K562 (cell line): ENCODE measurements around the gene ALDH1A2. TPM values are rescaled to one million over a fixed set of nuclear protein-coding genes. Genes with fewer than 3 reads are reported as not detected.
A peak's percentile ranks its signal among the peaks of the same experiment; 100 is the strongest.

Experiments
- ATAC-seq: fragments of 200-7000 bp; cut with Tn5 transposase; 3 replicates; pipeline ENCODE4 v1.9.1; 2020; ENCODE audit warnings: moderate library complexity
- BruUV-seq: library from RNA; stranded (reverse); fragments of 400-500 nt; replicated peaks from 2 replicates; lab custom pipeline; 2021; lab: Mats Ljungman, UMichigan
- CTCF ChIA-PET: fragments of 300-600 bp; formaldehyde crosslinking; extraction: SDS; loops from one replicate; lab custom pipeline; 2021; ENCODE audit warnings: low intra/inter-chr PET ratio; lab: Yijun Ruan, JAX
- POLR2A ChIA-PET: fragments of 300-600, 350-650 bp; sonication (Branson Sonifier 250); formaldehyde crosslinking; extraction: SDS; loops from one replicate; lab custom pipeline; 2021; ENCODE audit warnings: antibody characterized with exemption, inconsistent platforms; lab: Yijun Ruan, JAX
- DNase-seq, 4 experiments: peaks; one replicate each; pipeline versions ENCODE4 v3.0.0 to v3.0.0-alpha.2; 2011 to 2018; ENCODE audit warnings: low spot score in 3 of 4, mixed read lengths in 3 of 4; ENCODE audit errors: extremely low read depth in 1 of 4
- FAIRE-seq: peaks from 2 replicates; lab custom pipeline; 2011; peaks lifted over from hg19 to GRCh38; lab: Jason Lieb, UNC
- H2AFZ ChIP-seq: 2 replicates; pipeline ENCODE4 v1.6.0; 2011; ENCODE audit warnings: low read depth, low read length, control low read depth, inconsistent platforms
- H3K27ac ChIP-seq: fragments of 200-600 bp; 3 replicates; pipeline ENCODE4 v1.8.0; 2011; ENCODE audit warnings: low read depth, mild to moderate bottlenecking, control low read depth, inconsistent platforms, low read length, moderate library complexity, mixed read lengths; ENCODE audit errors: extremely low read depth
- H3K27me3 ChIP-seq, 2 experiments: fragments of 300-600 bp in 1 of 2; 2 replicates in 1 of 2; 3 replicates in 1 of 2; pipeline versions ENCODE4 v1.6.0 to v1.8.0; 2011; ENCODE audit warnings: inconsistent platforms in 2 of 2, low read length in 2 of 2, mild to moderate bottlenecking in 1 of 2, mixed read lengths in 1 of 2, moderate library complexity in 1 of 2; ENCODE audit not compliant: control insufficient read depth in 2 of 2, insufficient read depth in 2 of 2
- H3K36me3 ChIP-seq: fragments of 300-600 bp; 3 replicates; pipeline ENCODE4 v1.8.0; 2011; ENCODE audit warnings: mild to moderate bottlenecking, low read length, inconsistent platforms; ENCODE audit not compliant: control insufficient read depth, insufficient read depth
- H3K4me1 ChIP-seq, 2 experiments: fragments of 200-600 bp in 1 of 2; replicated peaks in 1 of 2; 2 replicates in 1 of 2; 3 replicates in 1 of 2; pipeline versions ENCODE4 v1.5.1 to v1.8.0; 2011; ENCODE audit warnings: inconsistent platforms in 2 of 2, low read length in 2 of 2, mild to moderate bottlenecking in 1 of 2, mixed read lengths in 1 of 2, moderate library complexity in 1 of 2; ENCODE audit not compliant: control insufficient read depth in 2 of 2, insufficient read depth in 2 of 2
- H3K4me2 ChIP-seq: 2 replicates; pipeline ENCODE4 v1.6.1; 2011; ENCODE audit warnings: low read length, control low read depth, inconsistent platforms, mixed read lengths; ENCODE audit not compliant: insufficient read depth
- H3K4me3 ChIP-seq: fragments of 200-600 bp; sonication (generic), shearing (Covaris generic); 2 replicates; pipeline ENCODE4 v1.5.1; 2016; ENCODE audit warnings: control low read depth, inconsistent platforms
- H3K79me2 ChIP-seq: fragments of 200-600 bp; 3 replicates; pipeline ENCODE4 v1.8.0; 2011; ENCODE audit warnings: low read length, inconsistent platforms; ENCODE audit not compliant: control insufficient read depth, insufficient read depth
- H3K9ac ChIP-seq, 2 experiments: 2 replicates each; pipeline versions ENCODE4 v1.6.0 to v1.6.1; 2011; ENCODE audit warnings: low read depth in 2 of 2, low read length in 2 of 2, control low read depth in 1 of 2, inconsistent platforms in 1 of 2, mild to moderate bottlenecking in 1 of 2, mixed read lengths in 1 of 2; ENCODE audit not compliant: insufficient read depth in 1 of 2
- H3K9me1 ChIP-seq: one replicate; pipeline ENCODE4 v1.6.0; 2011; ENCODE audit warnings: inconsistent platforms, mild to moderate bottlenecking, low read length, moderate library complexity; ENCODE audit not compliant: control insufficient read depth, insufficient read depth
- H3K9me3 ChIP-seq: replicated peaks from 2 replicates; pipeline ENCODE4 v1.5.1; 2011; ENCODE audit warnings: low read depth, low read length, inconsistent platforms; ENCODE audit not compliant: control insufficient read depth, insufficient read depth
- H4K20me1 ChIP-seq: replicated peaks from 2 replicates; pipeline ENCODE4 v1.6.1; 2011; ENCODE audit warnings: low read length, inconsistent platforms, mixed read lengths; ENCODE audit not compliant: control insufficient read depth, insufficient read depth
- CHD1 ChIP-seq: fragments of 200-600 bp; sonication (generic); IDR thresholded peaks from one replicate; pipeline ENCODE4 v1.6.1; 2012; ENCODE audit warnings: mild to moderate bottlenecking, moderate library complexity, low read length, inconsistent platforms
- FOSL1 ChIP-seq: fragments of 200-800 bp; sonication (Bioruptor generic); conservative IDR thresholded peaks from 2 replicates; pipeline ENCODE4 v1.6.1; 2016; ENCODE audit warnings: missing genetic modification characterization, missing compliant biosample characterization
- GABPB2 ChIP-seq: fragments of 250-450 bp; sonication (Bioruptor Pico); conservative IDR thresholded peaks from 2 replicates; pipeline ENCODE4 v1.5.1; 2021; ENCODE audit warnings: mild to moderate bottlenecking
- KLF10 ChIP-seq: fragments of 250-450 bp; sonication (Bioruptor Pico); IDR thresholded peaks from 2 replicates; pipeline ENCODE4 v1.6.1; 2021; ENCODE audit warnings: matching md5 sums
- LEF1 ChIP-seq: fragments of 450-650 bp; IDR thresholded peaks from 2 replicates; pipeline ENCODE4 v1.6.1; 2016; ENCODE audit warnings: mild to moderate bottlenecking
- MTA1 ChIP-seq: fragments of 450-650 bp; IDR thresholded peaks from 2 replicates; pipeline ENCODE4 v1.6.1; 2017; ENCODE audit warnings: borderline replicate concordance
- NBN ChIP-seq: fragments of 450-650 bp; IDR thresholded peaks from 2 replicates; pipeline ENCODE4 v1.6.1; 2016; ENCODE audit warnings: low read depth, mild to moderate bottlenecking
- SNIP1 ChIP-seq: fragments of 450-650 bp; IDR thresholded peaks from 2 replicates; pipeline ENCODE4 v1.7.1; 2017; ENCODE audit warnings: low read depth, mild to moderate bottlenecking
- SOX6 ChIP-seq: fragments of 450-650 bp; IDR thresholded peaks from 2 replicates; pipeline ENCODE4 v1.6.1; 2014; ENCODE audit warnings: mild to moderate bottlenecking
- SRF ChIP-seq, 2 experiments: fragments of 250-450, 450-650 bp in 1 of 2; sonication (Bioruptor Pico) in 1 of 2; sonication (generic) in 1 of 2; formaldehyde crosslinking; IDR thresholded peaks; 2 replicates each; pipeline versions ENCODE4 v1.5.0 to v1.5.1; 2020 to 2022; ENCODE audit warnings: mild to moderate bottlenecking in 1 of 2, missing genetic modification reagents in 1 of 2
- ZNF277 ChIP-seq: fragments of 250-450 bp; sonication (Bioruptor Pico); IDR thresholded peaks from 2 replicates; pipeline ENCODE4 v1.8.0; 2022; ENCODE audit warnings: inconsistent platforms, mild to moderate bottlenecking, moderate library complexity, borderline replicate concordance
- WGBS: fragments of 100-300 bp; shearing (Covaris generic); methylation state at CpG from one replicate; pipeline ENCODE4 v1.1.6; 2016; ENCODE audit warnings: low coverage, mixed read lengths; ENCODE audit not compliant: insufficient coverage; ENCODE audit errors: missing lambda C conversion rate; 5-methylcytosine and 5-hydroxymethylcytosine counted together
- in situ Hi-C: fragments of 300-500 bp; cut with MboI; formaldehyde crosslinking; loops from 4 replicates; pipeline ENCODE4 v1.15.0; 2018; ENCODE audit warnings: inconsistent platforms, mixed read lengths
- intact Hi-C: fragments of 100-400 bp; cut with micrococcal nuclease; formaldehyde crosslinking; loops from 2 replicates; pipeline ENCODE4 v1.14.2; 2022
- polyA plus RNA-seq, 8 experiments: library from polyadenylated mRNA; depleted of rRNA in 4 of 8; stranded (reverse) in 5 of 8; unstranded in 3 of 8; fragments of >200 nt; fragmentation: Nextera tagmentation in 2 of 8; fragmentation: Illumina TruSeq in 1 of 8; extraction: Ambion mirVana in 2 of 8; extraction: Trizol in 1 of 8; gene quantifications; 2 replicates each; pipeline versions ENCODE4 v1.2.1 to v1.2.3, GENCODE V29; 2011 to 2014; ENCODE audit warnings: inconsistent platforms in 1 of 8, missing spikeins in 1 of 8
- total RNA-seq, 7 experiments: library from RNA; depleted of rRNA in 6 of 7; stranded (reverse); fragments of >200 nt in 6 of 7; fragmentation: Illumina TruSeq in 2 of 7; extraction: Trizol in 2 of 7; gene quantifications; 2 replicates each; pipeline versions ENCODE4 v1.2.1 to v1.2.3, GENCODE V29; 2011 to 2021; ENCODE audit warnings: low replicate concordance in 1 of 7
- TF ChIP-seq, protein P1 (sequence below), 2 experiments: fragments of 450-650 bp; IDR thresholded peaks; 2 replicates each; pipeline ENCODE4 v1.6.1; 2018; ENCODE audit warnings: mild to moderate bottlenecking in 2 of 2, low read depth in 1 of 2; ENCODE audit not compliant: partially characterized antibody in 2 of 2

Gene ALDH1A2
- total and polyA plus RNA-seq, 9 of the 15 experiments (the other 6 are each of a cell fraction or from before 2014, with no cell fraction given) = 115 to 393 (median 333) TPM

DNA sequence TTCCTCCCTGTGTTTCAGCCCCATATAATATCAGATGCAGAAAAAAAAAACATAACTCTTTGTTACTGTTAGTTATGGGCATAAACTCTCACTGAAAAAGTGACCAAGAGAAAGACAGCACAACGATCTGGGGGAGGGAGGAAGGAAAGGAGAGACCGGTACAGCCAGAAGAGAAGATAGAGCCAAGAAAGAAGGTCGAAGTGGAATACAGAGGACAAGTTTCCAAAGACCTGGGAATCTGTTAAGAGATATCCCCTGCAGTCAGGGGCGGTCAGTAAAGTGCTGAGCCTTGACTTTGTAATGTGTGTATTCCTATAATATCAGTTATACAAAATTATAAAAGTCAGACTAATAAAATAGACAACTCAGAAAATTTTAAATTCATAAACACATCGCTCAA, 3.3 kb downstream of the ALDH1A2 start (continued):
- 0 out of 2 replicates have a peak, but pooled peaks have one; percentile 45 for TF ChIP-seq MTA1
- no peak for TF ChIP-seq GABPB2 (CRISPR knock-in tag)
- peak; percentile 8 for TF ChIP-seq CHD1
- TF ChIP-seq, protein P1, sequence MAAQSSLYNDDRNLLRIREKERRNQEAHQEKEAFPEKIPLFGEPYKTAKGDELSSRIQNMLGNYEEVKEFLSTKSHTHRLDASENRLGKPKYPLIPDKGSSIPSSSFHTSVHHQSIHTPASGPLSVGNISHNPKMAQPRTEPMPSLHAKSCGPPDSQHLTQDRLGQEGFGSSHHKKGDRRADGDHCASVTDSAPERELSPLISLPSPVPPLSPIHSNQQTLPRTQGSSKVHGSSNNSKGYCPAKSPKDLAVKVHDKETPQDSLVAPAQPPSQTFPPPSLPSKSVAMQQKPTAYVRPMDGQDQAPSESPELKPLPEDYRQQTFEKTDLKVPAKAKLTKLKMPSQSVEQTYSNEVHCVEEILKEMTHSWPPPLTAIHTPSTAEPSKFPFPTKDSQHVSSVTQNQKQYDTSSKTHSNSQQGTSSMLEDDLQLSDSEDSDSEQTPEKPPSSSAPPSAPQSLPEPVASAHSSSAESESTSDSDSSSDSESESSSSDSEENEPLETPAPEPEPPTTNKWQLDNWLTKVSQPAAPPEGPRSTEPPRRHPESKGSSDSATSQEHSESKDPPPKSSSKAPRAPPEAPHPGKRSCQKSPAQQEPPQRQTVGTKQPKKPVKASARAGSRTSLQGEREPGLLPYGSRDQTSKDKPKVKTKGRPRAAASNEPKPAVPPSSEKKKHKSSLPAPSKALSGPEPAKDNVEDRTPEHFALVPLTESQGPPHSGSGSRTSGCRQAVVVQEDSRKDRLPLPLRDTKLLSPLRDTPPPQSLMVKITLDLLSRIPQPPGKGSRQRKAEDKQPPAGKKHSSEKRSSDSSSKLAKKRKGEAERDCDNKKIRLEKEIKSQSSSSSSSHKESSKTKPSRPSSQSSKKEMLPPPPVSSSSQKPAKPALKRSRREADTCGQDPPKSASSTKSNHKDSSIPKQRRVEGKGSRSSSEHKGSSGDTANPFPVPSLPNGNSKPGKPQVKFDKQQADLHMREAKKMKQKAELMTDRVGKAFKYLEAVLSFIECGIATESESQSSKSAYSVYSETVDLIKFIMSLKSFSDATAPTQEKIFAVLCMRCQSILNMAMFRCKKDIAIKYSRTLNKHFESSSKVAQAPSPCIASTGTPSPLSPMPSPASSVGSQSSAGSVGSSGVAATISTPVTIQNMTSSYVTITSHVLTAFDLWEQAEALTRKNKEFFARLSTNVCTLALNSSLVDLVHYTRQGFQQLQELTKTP (IDR thresholded peaks at IDR 0.05; ENCODE audit: low read depth in 1 of 2, partially characterized antibody in 2 of 2) = peak in 1 of 2 experiments; percentile 26

DNA sequence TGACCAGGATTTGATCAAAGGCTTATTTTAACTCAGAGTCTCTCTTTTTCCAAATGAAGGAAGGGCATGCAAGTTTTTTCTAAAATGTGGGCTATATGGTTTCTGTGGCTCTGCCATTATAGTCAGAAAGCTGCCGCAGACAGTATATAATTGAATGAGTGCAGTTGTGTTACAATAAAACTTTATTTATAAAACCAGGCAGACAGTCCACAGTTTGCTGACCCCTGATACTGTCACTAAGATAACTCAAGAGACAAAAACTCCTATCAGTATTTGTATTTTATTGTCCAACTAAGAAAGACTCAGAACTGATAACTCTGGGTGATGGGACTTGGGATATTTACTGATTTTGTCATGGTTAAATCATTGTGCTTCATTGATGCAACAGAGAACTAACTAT, 4.9 kb downstream of the ALDH1A2 start:
- CTCF ChIA-PET = interaction anchor here (0.5 kb wide), 1 partner anchor 9 kb away, joined by 3 read pairs; no protein-coding TSS in a partner anchor
- in situ Hi-C loops = loop anchor here (25.0 kb wide), 2 partner anchors 323 to 498 kb away; no protein-coding TSS in a partner anchor
- POLR2A ChIA-PET = interaction anchor here (1.0 kb wide), 1 partner anchor 73 kb away, joined by 4 read pairs; no protein-coding TSS in a partner anchor
- H3K4me2 ChIP-seq = peak overlapping the region; percentile 34
- no peaks in the 10 kb centered on the region for H3K9me1 ChIP-seq
- peaks cover 46% of the 10 kb centered on the region; the same call in 1 of the 3 replicates for H3K36me3 ChIP-seq
- BruUV-seq = no TSS peak
- H2AFZ ChIP-seq = no peak overlapping the region
- H3K9me3 ChIP-seq = no peaks in the 10 kb centered on the region
- H4K20me1 ChIP-seq = no peaks in the 10 kb centered on the region
- ATAC-seq (no peak), FAIRE-seq (no peak), DNase-seq (no peak)
- peak overlapping the region; percentile 82; the same call in 1 of the 3 replicates for H3K27ac ChIP-seq
- peaks cover 100% of the 10 kb centered on the region for H3K79me2 ChIP-seq
- H3K4me3 ChIP-seq = no peak overlapping the region; the same call in 1 of the 2 replicates
- H3K27me3 ChIP-seq = no peaks in the 10 kb centered on the region
- peak overlapping the region in 1 of 2 experiments; percentile 88; a peak in 1 of 4 replicates for H3K9ac ChIP-seq
- intact Hi-C loops = loop anchor here (10.0 kb wide), 1 partner anchor 396 kb away; no protein-coding TSS in a partner anchor
- H3K4me1 ChIP-seq = peaks cover 8 to 25% of the 10 kb centered on the region in 2 experiments; a peak in 4 of 5 replicates
- 55% methylated on average over 1 of the region's 1 CpG for WGBS
- 0 out of 2 replicates have a peak, but pooled peaks have one; percentile 25 for TF ChIP-seq FOSL1 (tag)
- no peak for TF ChIP-seq KLF10 (CRISPR knock-in tag)
- TF ChIP-seq CHD1 = peak; percentile 25
- 0 out of 2 replicates have a peak, but pooled peaks have one; percentile 21 for TF ChIP-seq LEF1
- TF ChIP-seq SRF (CRISPR knock-in tag; IDR thresholded peaks at IDR 0.05) = no peak
- TF ChIP-seq ZNF277 (CRISPR knock-in tag) = no peak
- TF ChIP-seq SNIP1 = no peak
- TF ChIP-seq NBN = no peak
- peak; percentile 48; the same call in 1 of the 2 replicates for TF ChIP-seq SOX6
